ENCODE measurements around the gene DSG3.

DSG3 gene

GRCh38 chr18:31417850-31418249, 29.7 kb upstream of the DSG3 start:
- H3K36me3 ChIP-seq (ENCODE audit: control insufficient read depth, insufficient read depth, low read length), result no peaks in the 10 kb centered on the region
- no peaks in the 10 kb centered on the region for H3K9me3 ChIP-seq (ENCODE audit: control insufficient read depth, insufficient read depth, low read length)
- DNase-seq (ENCODE audit: low read depth, low spot score), result no peak
- H3K4me3 ChIP-seq (ENCODE audit: low read length), result no peak overlapping the region
- no peaks in the 10 kb centered on the region for H3K27me3 ChIP-seq (ENCODE audit: control insufficient read depth, insufficient read depth, low read length)
- no peak overlapping the region for H3K27ac ChIP-seq (ENCODE audit: low read length)
- H3K4me1 ChIP-seq (ENCODE audit: control insufficient read depth, insufficient read depth, low read length), result no peaks in the 10 kb centered on the region

DNA sequence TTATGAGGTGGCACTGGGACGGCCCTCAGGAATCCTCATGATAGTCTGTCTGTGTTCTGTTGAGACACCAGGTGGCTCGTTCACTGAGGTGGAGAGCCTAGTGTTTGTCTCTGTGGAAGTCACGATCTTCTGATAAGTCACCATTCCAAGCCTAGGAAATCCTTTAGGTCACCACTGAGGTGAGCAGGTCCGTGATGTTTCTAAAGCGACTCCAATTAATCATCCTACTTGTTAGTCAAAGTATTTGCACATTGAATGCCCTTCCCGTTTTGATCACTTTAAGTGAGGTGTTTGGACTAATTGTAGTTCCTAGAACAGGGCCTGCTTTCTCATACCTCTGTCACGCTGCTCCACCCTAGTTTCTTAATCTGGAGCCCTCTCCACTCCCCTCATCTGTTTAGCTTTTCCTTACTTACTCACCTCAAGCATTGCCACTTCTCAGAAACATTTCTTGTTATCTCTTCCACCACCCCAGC, 28.0 kb upstream of the DSG3 start:
- WGBS (ENCODE audit: insufficient coverage, insufficient read length), result no CpG with 5 or more reads among the region's 7 CpGs
- Histone ChIP-seq H3K27ac (ENCODE audit: low read length) (no peak overlapping the region), H3K9me3 (ENCODE audit: control insufficient read depth, insufficient read depth, low read length) (no peaks in the 10 kb centered on the region), H3K4me3 (ENCODE audit: low read length) (no peak overlapping the region), H3K4me1 (ENCODE audit: control insufficient read depth, insufficient read depth, low read length) (no peaks in the 10 kb centered on the region), H3K36me3 (ENCODE audit: control insufficient read depth, insufficient read depth, low read length) (no peaks in the 10 kb centered on the region), H3K27me3 (ENCODE audit: control insufficient read depth, insufficient read depth, low read length) (no peaks in the 10 kb centered on the region)
- DNase-seq (ENCODE audit: low read depth, low spot score), result no peak

GRCh38 chr18:31420032-31420431, 27.5 kb upstream of the DSG3 start:
- Histone ChIP-seq H3K4me3 (ENCODE audit: low read length) (no peak overlapping the region), H3K27ac (ENCODE audit: low read length) (no peak overlapping the region), H3K4me1 (ENCODE audit: control insufficient read depth, insufficient read depth, low read length) (no peaks in the 10 kb centered on the region), H3K27me3 (ENCODE audit: control insufficient read depth, insufficient read depth, low read length) (no peaks in the 10 kb centered on the region), H3K36me3 (ENCODE audit: control insufficient read depth, insufficient read depth, low read length) (no peaks in the 10 kb centered on the region), H3K9me3 (ENCODE audit: control insufficient read depth, insufficient read depth, low read length) (no peaks in the 10 kb centered on the region)
- DNase-seq (ENCODE audit: low read depth, low spot score), result no peak
- WGBS (ENCODE audit: insufficient coverage, insufficient read length), result 100% methylated on average over 3 of the region's 6 CpGs

GRCh38 chr18:31420524-31420923, 27.0 kb upstream of the DSG3 start:
- Histone ChIP-seq H3K4me1 (ENCODE audit: control insufficient read depth, insufficient read depth, low read length) (no peaks in the 10 kb centered on the region), H3K36me3 (ENCODE audit: control insufficient read depth, insufficient read depth, low read length) (no peaks in the 10 kb centered on the region), H3K27ac (ENCODE audit: low read length) (no peak overlapping the region), H3K4me3 (ENCODE audit: low read length) (no peak overlapping the region), H3K27me3 (ENCODE audit: control insufficient read depth, insufficient read depth, low read length) (no peaks in the 10 kb centered on the region), H3K9me3 (ENCODE audit: control insufficient read depth, insufficient read depth, low read length) (no peaks in the 10 kb centered on the region)
- 100% methylated on average over 2 of the region's 2 CpGs for WGBS (ENCODE audit: insufficient coverage, insufficient read length)
- no peak for DNase-seq (ENCODE audit: low read depth, low spot score)

DNA sequence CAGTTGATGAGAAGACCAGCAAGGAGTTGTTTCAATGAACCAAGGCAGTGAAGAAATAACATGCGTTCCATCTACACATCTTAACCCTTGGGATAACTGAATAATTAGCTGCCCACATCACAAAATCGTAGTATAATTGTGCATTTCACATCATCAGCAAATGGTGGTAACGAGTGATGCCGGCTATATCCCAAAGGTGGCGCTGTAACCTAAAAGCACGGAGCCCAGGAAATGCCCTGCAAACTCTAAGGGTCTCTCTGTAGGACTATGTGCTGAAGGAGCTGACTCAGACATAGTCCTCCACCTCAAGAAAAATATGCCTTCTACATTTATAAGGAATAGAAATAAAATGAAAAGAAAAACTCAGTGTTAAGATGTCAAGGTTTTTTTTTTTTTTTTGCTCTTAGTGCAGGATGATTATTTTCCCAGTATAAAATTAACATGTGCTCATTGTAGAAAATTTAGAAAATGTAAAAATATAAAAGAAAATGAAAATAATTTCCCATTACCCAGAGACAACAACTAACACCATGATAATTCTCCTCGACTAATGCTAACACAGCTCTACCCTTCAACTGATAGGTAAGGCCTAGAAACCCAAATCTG, 23.1 kb upstream of the DSG3 start:
- H3K4me1 ChIP-seq (ENCODE audit: control insufficient read depth, insufficient read depth, low read length), result no peaks in the 10 kb centered on the region
- H3K27me3 ChIP-seq (ENCODE audit: control insufficient read depth, insufficient read depth, low read length), result no peaks in the 10 kb centered on the region
- no peak overlapping the region for H3K27ac ChIP-seq (ENCODE audit: low read length)
- no peaks in the 10 kb centered on the region for H3K36me3 ChIP-seq (ENCODE audit: control insufficient read depth, insufficient read depth, low read length)
- peak; percentile 31 for DNase-seq (ENCODE audit: low read depth, low spot score)
- no CpG with 5 or more reads among the region's 7 CpGs for WGBS (ENCODE audit: insufficient coverage, insufficient read length)
- H3K9me3 ChIP-seq (ENCODE audit: control insufficient read depth, insufficient read depth, low read length), result no peaks in the 10 kb centered on the region
- no peak overlapping the region for H3K4me3 ChIP-seq (ENCODE audit: low read length)

DNA sequence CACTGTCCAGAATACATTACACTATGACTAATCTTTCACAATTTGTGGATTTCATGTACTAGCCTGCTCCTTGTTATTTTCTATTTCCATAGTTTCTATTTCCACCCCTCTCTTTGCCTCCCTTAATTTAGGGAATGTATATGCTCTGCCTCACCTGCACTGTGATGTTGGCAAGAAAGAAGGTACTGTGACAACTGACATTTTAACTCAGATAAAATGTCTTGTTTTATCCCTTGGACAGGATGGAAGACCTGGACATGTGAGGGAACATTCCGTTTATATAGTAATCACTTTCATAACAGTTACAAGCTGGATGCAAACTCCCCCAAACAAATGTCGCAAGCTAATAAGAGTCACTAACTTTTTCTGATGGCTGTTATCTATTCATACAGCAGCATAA, 21.5 kb upstream of the DSG3 start:
- WGBS (ENCODE audit: insufficient coverage, insufficient read length), result no CpG with 5 or more reads among the region's 2 CpGs
- no peaks in the 10 kb centered on the region for H3K27me3 ChIP-seq (ENCODE audit: control insufficient read depth, insufficient read depth, low read length)
- H3K4me1 ChIP-seq (ENCODE audit: control insufficient read depth, insufficient read depth, low read length), result no peaks in the 10 kb centered on the region
- DNase-seq (ENCODE audit: low read depth, low spot score), result no peak
- no peak overlapping the region for H3K27ac ChIP-seq (ENCODE audit: low read length)
- H3K36me3 ChIP-seq (ENCODE audit: control insufficient read depth, insufficient read depth, low read length), result no peaks in the 10 kb centered on the region
- H3K4me3 ChIP-seq (ENCODE audit: low read length), result no peak overlapping the region
- no peaks in the 10 kb centered on the region for H3K9me3 ChIP-seq (ENCODE audit: control insufficient read depth, insufficient read depth, low read length)

DNA sequence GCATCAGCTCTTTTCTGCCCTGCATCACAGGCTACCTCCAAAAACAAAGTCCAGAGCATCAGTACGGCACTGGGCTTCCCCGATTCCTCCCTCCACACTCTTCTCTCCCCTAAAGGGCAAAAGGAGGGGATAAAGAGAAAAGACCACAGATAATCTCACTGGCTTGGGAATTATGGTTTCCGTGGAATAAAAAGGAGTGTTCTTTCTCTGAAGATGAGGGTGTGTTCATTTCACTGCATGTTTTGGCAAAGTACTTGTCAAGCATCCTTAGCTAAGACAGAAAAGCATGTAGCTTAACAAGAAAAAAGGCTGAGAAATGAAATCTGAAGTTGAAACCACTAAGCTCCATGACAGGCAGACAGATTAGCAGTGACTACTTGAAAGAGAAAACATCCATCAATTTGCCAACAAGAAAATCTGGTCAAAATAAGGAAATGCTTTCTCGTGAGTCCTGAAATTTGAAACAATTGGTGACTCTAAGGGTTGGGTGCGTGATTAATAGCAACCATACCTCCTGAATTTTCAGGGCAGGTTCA, 20.6 kb upstream of the DSG3 start:
- H3K4me1 ChIP-seq (ENCODE audit: control insufficient read depth, insufficient read depth, low read length), result no peaks in the 10 kb centered on the region
- H3K27ac ChIP-seq (ENCODE audit: low read length), result no peak overlapping the region
- DNase-seq (ENCODE audit: low read depth, low spot score), result no peak
- no peaks in the 10 kb centered on the region for H3K36me3 ChIP-seq (ENCODE audit: control insufficient read depth, insufficient read depth, low read length)
- no peaks in the 10 kb centered on the region for H3K9me3 ChIP-seq (ENCODE audit: control insufficient read depth, insufficient read depth, low read length)
- WGBS (ENCODE audit: insufficient coverage, insufficient read length), result no CpG with 5 or more reads among the region's 5 CpGs
- H3K4me3 ChIP-seq (ENCODE audit: low read length), result no peak overlapping the region
- H3K27me3 ChIP-seq (ENCODE audit: control insufficient read depth, insufficient read depth, low read length), result no peaks in the 10 kb centered on the region

- Histone ChIP-seq H3K4me1 (ENCODE audit: control insufficient read depth, insufficient read depth, low read length) (no peaks in the 10 kb centered on the region), H3K9me3 (ENCODE audit: control insufficient read depth, insufficient read depth, low read length) (no peaks in the 10 kb centered on the region), H3K36me3 (ENCODE audit: control insufficient read depth, insufficient read depth, low read length) (no peaks in the 10 kb centered on the region), H3K27me3 (ENCODE audit: control insufficient read depth, insufficient read depth, low read length) (no peaks in the 10 kb centered on the region), H3K4me3 (ENCODE audit: low read length) (no peak overlapping the region), H3K27ac (ENCODE audit: low read length) (no peak overlapping the region)
- no peak for DNase-seq (ENCODE audit: low read depth, low spot score)
- no CpG with 5 or more reads among the region's 1 CpG for WGBS (ENCODE audit: insufficient coverage, insufficient read length)
These were observed 19.3 kb upstream of the DSG3 start for GRCh38 chr18:31428211-31428610.

DNA sequence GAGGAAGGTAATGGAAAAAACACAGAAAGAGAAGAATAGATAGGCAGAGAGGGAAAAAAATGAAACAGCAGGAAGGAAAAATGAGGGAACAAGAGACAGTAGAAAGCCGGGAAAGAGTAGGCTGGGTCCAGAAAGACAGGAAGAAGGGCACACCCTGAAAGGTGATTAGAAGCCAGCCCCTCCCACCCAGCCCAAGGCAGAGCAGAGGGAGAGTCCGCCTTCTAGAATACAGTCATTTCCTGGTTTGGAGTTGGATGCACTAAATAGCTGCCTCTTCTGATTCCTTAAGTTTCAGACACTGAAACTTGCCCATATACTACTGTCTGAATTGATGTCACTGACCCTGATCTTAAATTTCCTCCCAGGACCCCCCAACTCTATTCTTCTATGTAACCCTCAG, 17.9 kb upstream of the DSG3 start:
- Histone ChIP-seq H3K27ac (ENCODE audit: low read length) (no peak overlapping the region), H3K27me3 (ENCODE audit: control insufficient read depth, insufficient read depth, low read length) (no peaks in the 10 kb centered on the region), H3K9me3 (ENCODE audit: control insufficient read depth, insufficient read depth, low read length) (no peaks in the 10 kb centered on the region), H3K4me3 (ENCODE audit: low read length) (no peak overlapping the region), H3K4me1 (ENCODE audit: control insufficient read depth, insufficient read depth, low read length) (no peaks in the 10 kb centered on the region), H3K36me3 (ENCODE audit: control insufficient read depth, insufficient read depth, low read length) (no peaks in the 10 kb centered on the region)
- DNase-seq (ENCODE audit: low read depth, low spot score), result no peak
- WGBS (ENCODE audit: insufficient coverage, insufficient read length), result no CpG with 5 or more reads among the region's 2 CpGs

DNA sequence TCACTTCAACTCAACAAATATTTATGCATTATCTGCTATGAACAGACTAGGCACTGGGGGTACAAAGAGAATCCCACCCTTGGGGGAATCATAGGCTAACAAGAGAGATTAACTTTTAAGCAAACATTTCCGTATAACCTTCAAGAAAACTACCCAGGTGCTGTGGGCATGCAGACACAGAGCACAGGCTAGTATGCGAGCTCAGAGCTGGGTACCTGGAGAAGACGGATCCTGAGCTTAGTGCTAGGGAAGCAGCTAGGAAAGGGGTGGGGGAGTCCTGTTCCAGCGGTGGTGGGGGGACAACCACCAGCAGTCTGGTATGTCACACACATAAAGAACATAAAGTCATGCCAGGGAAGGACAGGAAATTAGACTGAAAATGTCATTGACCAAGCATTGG, 17.5 kb upstream of the DSG3 start:
- H3K36me3 ChIP-seq (ENCODE audit: control insufficient read depth, insufficient read depth, low read length), result no peaks in the 10 kb centered on the region
- no peak overlapping the region for H3K27ac ChIP-seq (ENCODE audit: low read length)
- H3K27me3 ChIP-seq (ENCODE audit: control insufficient read depth, insufficient read depth, low read length), result no peaks in the 10 kb centered on the region
- no peaks in the 10 kb centered on the region for H3K9me3 ChIP-seq (ENCODE audit: control insufficient read depth, insufficient read depth, low read length)
- no peak overlapping the region for H3K4me3 ChIP-seq (ENCODE audit: low read length)
- WGBS (ENCODE audit: insufficient coverage, insufficient read length), result no CpG with 5 or more reads among the region's 4 CpGs
- DNase-seq (ENCODE audit: low read depth, low spot score), result no peak
- no peaks in the 10 kb centered on the region for H3K4me1 ChIP-seq (ENCODE audit: control insufficient read depth, insufficient read depth, low read length)

GRCh38 chr18:31430554-31430953, 17.0 kb upstream of the DSG3 start:
- Histone ChIP-seq H3K4me3 (ENCODE audit: low read length) (no peak overlapping the region), H3K27me3 (ENCODE audit: control insufficient read depth, insufficient read depth, low read length) (no peaks in the 10 kb centered on the region), H3K27ac (ENCODE audit: low read length) (no peak overlapping the region), H3K9me3 (ENCODE audit: control insufficient read depth, insufficient read depth, low read length) (no peaks in the 10 kb centered on the region), H3K4me1 (ENCODE audit: control insufficient read depth, insufficient read depth, low read length) (no peaks in the 10 kb centered on the region), H3K36me3 (ENCODE audit: control insufficient read depth, insufficient read depth, low read length) (no peaks in the 10 kb centered on the region)
- no peak for DNase-seq (ENCODE audit: low read depth, low spot score)
- no CpG with 5 or more reads among the region's 1 CpG for WGBS (ENCODE audit: insufficient coverage, insufficient read length)
